IMR-90 (cell line): ENCODE results near the gene FBXW2. TPM values are rescaled to one million over a fixed set of nuclear protein-coding genes. Genes with fewer than 3 reads are reported as not detected.

Experiments used
- ATAC-seq: fragments of 200-7000 bp; cut with Tn5 transposase; 2 replicates; pipeline ENCODE4 v1.9.1; 2020; ENCODE audit warnings: low read depth, mild to moderate bottlenecking, moderate library complexity
- BruUV-seq: library from RNA; stranded (reverse); fragments of 400-500 nt; replicated peaks from 2 replicates; lab custom pipeline; 2021; lab: Mats Ljungman, UMichigan
- CTCF ChIA-PET: fragments of 300-600 bp; formaldehyde crosslinking; extraction: SDS; loops from one replicate; lab custom pipeline; 2021; ENCODE audit warnings: antibody characterized with exemption; lab: Yijun Ruan, JAX
- POLR2A ChIA-PET: fragments of 300-600 bp; sonication (Branson Sonifier 250); formaldehyde crosslinking; loops from one replicate; lab custom pipeline; 2022; ENCODE audit warnings: antibody characterized with exemption; ENCODE audit not compliant: unreplicated experiment; lab: Charles Lee
- DNase-seq: peaks from one replicate; pipeline ENCODE4 v3.0.0; 2013
- H2AFZ ChIP-seq: replicated peaks from 2 replicates; pipeline ENCODE3; 2013; ENCODE audit warnings: low read length, mild to moderate bottlenecking; ENCODE audit not compliant: poor library complexity
- H2AK5ac ChIP-seq: 2 replicates; pipeline ENCODE4 v1.6.1; 2013; ENCODE audit warnings: low read depth, low read length, inconsistent platforms
- H2AK9ac ChIP-seq: replicated peaks from 2 replicates; pipeline ENCODE3; 2013; ENCODE audit warnings: mild to moderate bottlenecking, low read depth, low read length, moderate library complexity; ENCODE audit not compliant: poor library complexity
- H2BK120ac ChIP-seq: 2 replicates; pipeline ENCODE4 v1.6.1; 2013; ENCODE audit warnings: low read depth, low read length, inconsistent platforms
- H2BK15ac ChIP-seq: 3 replicates; pipeline ENCODE4 v1.6.1; 2013; ENCODE audit warnings: low read depth, low read length, inconsistent platforms
- H2BK20ac ChIP-seq: 2 replicates; pipeline ENCODE4 v1.6.1; 2013; ENCODE audit warnings: low read depth, mild to moderate bottlenecking, inconsistent platforms, low read length, moderate library complexity
- H2BK5ac ChIP-seq: 2 replicates; pipeline ENCODE4 v1.6.1; 2013; ENCODE audit warnings: mild to moderate bottlenecking, low read depth, low read length, inconsistent platforms; ENCODE audit not compliant: poor library complexity, severe bottlenecking
- H3K14ac ChIP-seq: replicated peaks from 2 replicates; pipeline ENCODE4 v1.6.1; 2013; ENCODE audit warnings: low read depth, low read length, inconsistent platforms
- H3K18ac ChIP-seq: 2 replicates; pipeline ENCODE4 v1.6.1; 2013; ENCODE audit warnings: low read depth, low read length, control low read depth
- H3K23ac ChIP-seq: 2 replicates; pipeline ENCODE4 v1.6.1; 2013; ENCODE audit warnings: low read depth, low read length, inconsistent platforms
- H3K27ac ChIP-seq: 2 replicates; pipeline ENCODE4 v1.5.1; 2013; ENCODE audit warnings: mild to moderate bottlenecking, control low read depth, low read length; ENCODE audit not compliant: insufficient read depth
- H3K27me3 ChIP-seq: 2 replicates; pipeline ENCODE4 v1.6.1; 2013; ENCODE audit warnings: low read length; ENCODE audit not compliant: control insufficient read depth, insufficient read depth
- H3K36me3 ChIP-seq: 2 replicates; pipeline ENCODE4 v1.6.1; 2013; ENCODE audit warnings: low read length, mixed read lengths; ENCODE audit not compliant: control insufficient read depth, insufficient read depth
- H3K4ac ChIP-seq: 2 replicates; pipeline ENCODE4 v1.6.1; 2013; ENCODE audit warnings: low read depth, low read length, inconsistent platforms
- H3K4me1 ChIP-seq: 2 replicates; pipeline ENCODE4 v1.6.1; 2013; ENCODE audit warnings: low read length, mixed read lengths; ENCODE audit not compliant: control insufficient read depth, insufficient read depth
- H3K4me2 ChIP-seq: 2 replicates; pipeline ENCODE4 v1.6.1; 2013; ENCODE audit warnings: low read depth, mild to moderate bottlenecking, control low read depth, low read length, moderate library complexity
- H3K4me3 ChIP-seq: 2 replicates; pipeline ENCODE4 v1.5.1; 2013; ENCODE audit warnings: low read depth, mild to moderate bottlenecking, control low read depth, low read length, moderate library complexity; ENCODE audit not compliant: insufficient read depth
- H3K56ac ChIP-seq: 2 replicates; pipeline ENCODE4 v1.6.1; 2013; ENCODE audit warnings: low read length, inconsistent platforms; ENCODE audit not compliant: insufficient read depth; ENCODE audit errors: extremely low read depth
- H3K79me1 ChIP-seq, 2 experiments: 2 replicates each; pipeline ENCODE4 v1.6.1; 2013; ENCODE audit warnings: low read length in 2 of 2, inconsistent platforms in 1 of 2, low read depth in 1 of 2
- H3K9ac ChIP-seq: 2 replicates; pipeline ENCODE4 v1.6.1; 2013; ENCODE audit warnings: low read depth, low read length, control low read depth
- H3K9me1 ChIP-seq: 2 replicates; pipeline ENCODE4 v1.6.1; 2013; ENCODE audit warnings: low read length, inconsistent platforms; ENCODE audit not compliant: insufficient read depth
- H3K9me3 ChIP-seq: 2 replicates; pipeline ENCODE4 v1.6.1; 2013; ENCODE audit warnings: low read length; ENCODE audit not compliant: control insufficient read depth, insufficient read depth
- H4K20me1 ChIP-seq: 2 replicates; pipeline ENCODE4 v1.6.1; 2013; ENCODE audit warnings: low read length, inconsistent platforms; ENCODE audit not compliant: insufficient read depth
- H4K5ac ChIP-seq: 2 replicates; pipeline ENCODE4 v1.6.1; 2013; ENCODE audit warnings: mild to moderate bottlenecking, low read depth, low read length, control low read depth
- H4K8ac ChIP-seq, 2 experiments: 2 replicates each; pipeline ENCODE4 v1.6.1; 2013; ENCODE audit warnings: low read depth in 2 of 2, low read length in 2 of 2, control low read depth in 1 of 2, inconsistent platforms in 1 of 2
- H4K91ac ChIP-seq: 2 replicates; pipeline ENCODE4 v1.6.1; 2013; ENCODE audit warnings: low read depth, low read length, inconsistent platforms; ENCODE audit not compliant: insufficient read depth
- BHLHE40 ChIP-seq: fragments of 150-350 bp; IDR thresholded peaks from 2 replicates; pipeline ENCODE4 v1.6.1; 2016; ENCODE audit warnings: mild to moderate bottlenecking, low read depth, low read length
- CEBPB ChIP-seq: IDR thresholded peaks from 2 replicates; pipeline ENCODE4 v1.6.1; 2012; ENCODE audit warnings: low read depth, low read length, improper control_type of control experiment
- CHD1 ChIP-seq: IDR thresholded peaks from 2 replicates; pipeline ENCODE4 v1.6.1; 2012; ENCODE audit warnings: low read depth, low read length, improper control_type of control experiment
- FOS ChIP-seq: fragments of 150-350 bp; IDR thresholded peaks from 2 replicates; pipeline ENCODE4 v1.6.1; 2016; ENCODE audit warnings: low read depth, low read length
- MAFK ChIP-seq: IDR thresholded peaks from 2 replicates; pipeline ENCODE4 v1.6.1; 2012; ENCODE audit warnings: low read depth, low read length, improper control_type of control experiment
- MAZ ChIP-seq: IDR thresholded peaks from 2 replicates; pipeline ENCODE4 v1.6.1; 2012; ENCODE audit warnings: low read depth, mild to moderate bottlenecking, low read length, improper control_type of control experiment, moderate library complexity, borderline replicate concordance
- MXI1 ChIP-seq: IDR thresholded peaks from 2 replicates; pipeline ENCODE4 v1.6.1; 2012; ENCODE audit warnings: low read depth, mild to moderate bottlenecking, low read length, moderate library complexity, borderline replicate concordance
- NFE2L2 ChIP-seq: fragments of 150-350 bp; IDR thresholded peaks from 2 replicates; pipeline ENCODE4 v1.6.1; 2016; ENCODE audit warnings: low read depth, mild to moderate bottlenecking, low read length
- POLR2A ChIP-seq: IDR thresholded peaks from 2 replicates; pipeline ENCODE4 v1.6.1; 2012; ENCODE audit warnings: mild to moderate bottlenecking, low read depth, low read length
- RCOR1 ChIP-seq: IDR thresholded peaks from 2 replicates; pipeline ENCODE4 v1.6.1; 2012; ENCODE audit warnings: mild to moderate bottlenecking, low read length, improper control_type of control experiment; ENCODE audit not compliant: insufficient replicate concordance
- RFX5 ChIP-seq: IDR thresholded peaks from 2 replicates; pipeline ENCODE4 v1.8.0; 2012; ENCODE audit warnings: low read depth, mild to moderate bottlenecking, low read length, moderate library complexity
- SMC3 ChIP-seq: fragments of 150-350 bp; IDR thresholded peaks from 2 replicates; pipeline ENCODE4 v1.6.1; 2016; ENCODE audit warnings: low read depth, mild to moderate bottlenecking, antibody characterized with exemption, low read length, moderate library complexity
- WGBS, 2 experiments: methylation state at CpG; one replicate each; pipeline versions ENCODE4 v1.1.5 to v1.1.7; 2013; ENCODE audit warnings: missing lambda C conversion rate in 2 of 2; ENCODE audit not compliant: insufficient read length in 1 of 2; ENCODE audit errors: extremely low coverage in 2 of 2; 5-methylcytosine and 5-hydroxymethylcytosine counted together
- dilution Hi-C: fragments of 300-500 bp; cut with HindIII; formaldehyde crosslinking; loops from one replicate; pipeline ENCODE4 v1.14.3; 2018; ENCODE audit warnings: low sequenced_read_pairs; ENCODE audit not compliant: unreplicated experiment
- in situ Hi-C: fragments of 300-500 bp; cut with MboI; formaldehyde crosslinking; loops from 3 replicates; pipeline ENCODE4 v1.14.3; 2019; ENCODE audit warnings: low sequenced_read_pairs, inconsistent platforms, mixed read lengths
- intact Hi-C: fragments of 100-400 bp; cut with micrococcal nuclease; formaldehyde crosslinking; loops from 2 replicates; pipeline ENCODE4 v1.10.0; 2022
- polyA plus RNA-seq, 3 experiments: library from polyadenylated mRNA; depleted of rRNA; stranded (reverse); fragments of >200 nt; gene quantifications; 2 replicates each; pipeline ENCODE4 v1.2.3, GENCODE V29; 2012; ENCODE audit warnings: low replicate concordance in 1 of 3
- total RNA-seq: library from RNA; depleted of rRNA; stranded (reverse); fragments of >200 nt; gene quantifications from 2 replicates; pipeline ENCODE4 v1.2.3, GENCODE V29; 2012
- TF ChIP-seq, protein P1 (sequence below): fragments of 150-350 bp; IDR thresholded peaks from 2 replicates; pipeline ENCODE4 v1.6.1; 2017; ENCODE audit warnings: mild to moderate bottlenecking, antibody characterized with exemption, low read length, low read depth
- TF ChIP-seq, protein P2 (sequence below): fragments of 150-350 bp; IDR thresholded peaks from 2 replicates; pipeline ENCODE4 v1.6.1; 2016; ENCODE audit warnings: low read depth, mild to moderate bottlenecking, low read length, moderate library complexity, borderline replicate concordance
- TF ChIP-seq, protein P3 (sequence below): conservative IDR thresholded peaks from 2 replicates; pipeline ENCODE4 v1.5.1; 2012; ENCODE audit warnings: mild to moderate bottlenecking, low read depth, low read length, improper control_type of control experiment

FBXW2 gene
- total and polyA plus RNA-seq, 2 of the 4 experiments (the other 2 are of a cell fraction) = 27.1 to 43.5 TPM

DNA sequence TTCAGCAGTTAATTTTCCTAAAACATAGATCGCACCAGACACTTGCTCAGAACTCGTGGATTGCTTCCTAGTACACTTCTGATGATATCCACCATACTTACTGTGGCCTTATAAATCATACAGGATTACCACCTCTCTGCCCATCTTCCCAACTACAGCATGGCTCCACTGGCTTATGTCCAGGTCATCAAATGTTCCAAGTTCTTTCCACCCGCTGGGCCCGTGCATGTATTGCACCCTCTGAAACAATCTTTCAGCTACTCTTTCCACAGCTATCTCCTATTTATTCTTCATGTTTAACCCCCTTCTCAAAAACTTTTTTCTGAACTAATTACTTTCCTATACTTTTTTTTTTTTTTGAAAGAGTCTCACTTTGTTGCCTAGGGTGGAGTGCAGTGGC is 18.5 kb downstream of the FBXW2 start:
- no peak for ATAC-seq
- CTCF ChIA-PET = interaction anchor here (0.6 to 1.2 kb wide), 2 partner anchors 13 to 21 kb away, joined by 3 read pairs; no protein-coding TSS in a partner anchor

More for the DNA sequence above, 18.5 kb downstream of the FBXW2 start:
- TF ChIP-seq RFX5 = no peak
- TF ChIP-seq CEBPB = no peak
- TF ChIP-seq MAZ = no peak
- no peak for TF ChIP-seq BHLHE40
- TF ChIP-seq, protein P1, sequence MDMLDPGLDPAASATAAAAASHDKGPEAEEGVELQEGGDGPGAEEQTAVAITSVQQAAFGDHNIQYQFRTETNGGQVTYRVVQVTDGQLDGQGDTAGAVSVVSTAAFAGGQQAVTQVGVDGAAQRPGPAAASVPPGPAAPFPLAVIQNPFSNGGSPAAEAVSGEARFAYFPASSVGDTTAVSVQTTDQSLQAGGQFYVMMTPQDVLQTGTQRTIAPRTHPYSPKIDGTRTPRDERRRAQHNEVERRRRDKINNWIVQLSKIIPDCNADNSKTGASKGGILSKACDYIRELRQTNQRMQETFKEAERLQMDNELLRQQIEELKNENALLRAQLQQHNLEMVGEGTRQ = no peak
- no peak for TF ChIP-seq SMC3
- no peak for TF ChIP-seq RCOR1
- no peak for TF ChIP-seq MXI1
- no peak for TF ChIP-seq MAFK
- TF ChIP-seq, protein P2, sequence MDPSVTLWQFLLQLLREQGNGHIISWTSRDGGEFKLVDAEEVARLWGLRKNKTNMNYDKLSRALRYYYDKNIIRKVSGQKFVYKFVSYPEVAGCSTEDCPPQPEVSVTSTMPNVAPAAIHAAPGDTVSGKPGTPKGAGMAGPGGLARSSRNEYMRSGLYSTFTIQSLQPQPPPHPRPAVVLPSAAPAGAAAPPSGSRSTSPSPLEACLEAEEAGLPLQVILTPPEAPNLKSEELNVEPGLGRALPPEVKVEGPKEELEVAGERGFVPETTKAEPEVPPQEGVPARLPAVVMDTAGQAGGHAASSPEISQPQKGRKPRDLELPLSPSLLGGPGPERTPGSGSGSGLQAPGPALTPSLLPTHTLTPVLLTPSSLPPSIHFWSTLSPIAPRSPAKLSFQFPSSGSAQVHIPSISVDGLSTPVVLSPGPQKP = no peak
- no peak for TF ChIP-seq FOS
- TF ChIP-seq, protein P3, sequence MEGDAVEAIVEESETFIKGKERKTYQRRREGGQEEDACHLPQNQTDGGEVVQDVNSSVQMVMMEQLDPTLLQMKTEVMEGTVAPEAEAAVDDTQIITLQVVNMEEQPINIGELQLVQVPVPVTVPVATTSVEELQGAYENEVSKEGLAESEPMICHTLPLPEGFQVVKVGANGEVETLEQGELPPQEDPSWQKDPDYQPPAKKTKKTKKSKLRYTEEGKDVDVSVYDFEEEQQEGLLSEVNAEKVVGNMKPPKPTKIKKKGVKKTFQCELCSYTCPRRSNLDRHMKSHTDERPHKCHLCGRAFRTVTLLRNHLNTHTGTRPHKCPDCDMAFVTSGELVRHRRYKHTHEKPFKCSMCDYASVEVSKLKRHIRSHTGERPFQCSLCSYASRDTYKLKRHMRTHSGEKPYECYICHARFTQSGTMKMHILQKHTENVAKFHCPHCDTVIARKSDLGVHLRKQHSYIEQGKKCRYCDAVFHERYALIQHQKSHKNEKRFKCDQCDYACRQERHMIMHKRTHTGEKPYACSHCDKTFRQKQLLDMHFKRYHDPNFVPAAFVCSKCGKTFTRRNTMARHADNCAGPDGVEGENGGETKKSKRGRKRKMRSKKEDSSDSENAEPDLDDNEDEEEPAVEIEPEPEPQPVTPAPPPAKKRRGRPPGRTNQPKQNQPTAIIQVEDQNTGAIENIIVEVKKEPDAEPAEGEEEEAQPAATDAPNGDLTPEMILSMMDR = no peak
- TF ChIP-seq CHD1 = no peak
- no peak for TF ChIP-seq POLR2A
- TF ChIP-seq NFE2L2 = no peak
- BruUV-seq = no TSS peak
- H2BK20ac ChIP-seq = no peak overlapping the region
- dilution Hi-C loops (no loop called here), intact Hi-C loops (no loop called here), in situ Hi-C loops (loop anchor here (25.0 kb wide), 1 partner anchor 613 kb away; no protein-coding TSS in a partner anchor)
- no peaks in the 10 kb centered on the region for H3K9me3 ChIP-seq
- H2BK5ac ChIP-seq = no peak overlapping the region
- H2BK15ac ChIP-seq = no peak overlapping the region
- no peak overlapping the region for H3K27ac ChIP-seq
- H4K8ac ChIP-seq = no peak overlapping the region
- no peak overlapping the region for H3K4me3 ChIP-seq
- no peak overlapping the region for H3K14ac ChIP-seq
- POLR2A ChIA-PET = no interaction called here
- peaks cover 3% of the 10 kb centered on the region; the same call in 1 of the 2 replicates for H3K9me1 ChIP-seq
- peaks cover 20% of the 10 kb centered on the region for H3K36me3 ChIP-seq
- no peak overlapping the region for H3K18ac ChIP-seq
- H4K20me1 ChIP-seq = no peaks in the 10 kb centered on the region
- no peak overlapping the region for H3K23ac ChIP-seq
- 100% methylated on average over 1 of the region's 4 CpGs; no CpG with 5 or more reads in 1 of the 2 experiments for WGBS, 2 experiments
- no peak overlapping the region for H3K4me2 ChIP-seq
- H3K27me3 ChIP-seq = no peaks in the 10 kb centered on the region
- no peak overlapping the region for H4K5ac ChIP-seq
- peaks cover 22 to 31% of the 10 kb centered on the region in 2 experiments for H3K79me1 ChIP-seq
- H2AFZ ChIP-seq = no peak overlapping the region
- H3K9ac ChIP-seq = no peak overlapping the region
- no peak overlapping the region for H2AK5ac ChIP-seq
- H2AK9ac ChIP-seq = no peak overlapping the region
- DNase-seq = no peak
- no peak overlapping the region for H3K4ac ChIP-seq
- no peaks in the 10 kb centered on the region for H3K4me1 ChIP-seq
- H3K56ac ChIP-seq = no peak overlapping the region
- H4K91ac ChIP-seq = no peak overlapping the region
- no peak overlapping the region for H2BK120ac ChIP-seq
